ENCODE results near the gene STMP1.
"Not testable (repeated sequence)": the region's sequence is repeated elsewhere in the genome, so short reads cannot be mapped to it uniquely, and the experiment has no call there.

Gene STMP1

DNA sequence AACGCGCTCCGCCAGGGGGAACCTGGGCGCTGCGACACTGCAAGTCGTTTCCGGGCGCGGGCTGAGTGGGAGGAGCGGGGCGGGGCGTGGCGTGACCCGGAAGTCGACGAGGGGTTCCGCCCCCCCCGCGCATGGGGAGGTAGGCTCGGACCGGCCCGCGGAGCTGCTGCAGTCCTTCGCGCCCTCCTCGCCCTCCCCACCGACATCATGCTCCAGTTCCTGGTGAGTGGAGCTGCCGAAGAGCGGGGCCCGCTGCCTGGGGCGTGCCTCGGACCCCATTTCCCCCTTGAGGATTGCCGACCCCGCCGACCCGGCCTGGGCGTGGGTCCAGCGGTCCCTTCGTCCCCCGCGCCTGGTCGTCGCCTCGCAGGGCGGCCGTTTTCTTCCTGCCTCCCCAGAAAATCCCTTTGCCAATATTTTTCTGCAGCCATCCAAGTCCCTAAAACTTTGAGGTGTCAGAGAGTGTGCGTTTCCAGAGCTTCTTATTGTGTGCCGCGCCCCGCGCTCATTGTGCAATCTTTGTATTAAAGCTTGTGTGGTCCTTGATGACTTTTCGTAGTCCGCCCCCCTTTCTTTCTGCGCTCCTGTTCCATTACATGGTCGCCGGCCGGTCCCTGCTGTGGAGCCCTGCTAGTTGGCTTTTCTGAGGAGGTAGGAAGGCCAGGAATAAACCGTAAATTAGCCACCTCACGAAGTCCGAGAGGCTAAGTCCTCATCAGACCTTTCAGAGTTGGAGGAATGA lies at the start of gene STMP1:
Gene STMP1, plus strand, starts transcription at position 142 of the 742 bp plus-strand sequence.
- intact Hi-C loops (cut with DNase I), result loop anchor here (2.0 kb wide), 1 partner anchor 314 kb away; the partner anchor contains the start of gene MTPN
- peak; percentile 82 to 99 (median 96) for DNase-seq

GRCh38 chr7:135616136-135616535 lies 46.2 kb upstream of the STMP1 start:
- no peak for DNase-seq
- intact Hi-C loops (cut with DNase I), result no loop called here

GRCh38 chr7:135617781-135618180 lies 44.5 kb upstream of the STMP1 start:
- intact Hi-C loops (cut with DNase I), result no loop called here
- DNase-seq, result no peak

- intact Hi-C loops (cut with DNase I), result no loop called here
- DNase-seq, result no peak
These were observed 43.8 kb upstream of the STMP1 start for GRCh38 chr7:135618510-135618909.

- intact Hi-C loops (cut with DNase I), result no loop called here
- no peak for DNase-seq
These were observed 41.9 kb upstream of the STMP1 start for GRCh38 chr7:135620447-135620846.

DNA sequence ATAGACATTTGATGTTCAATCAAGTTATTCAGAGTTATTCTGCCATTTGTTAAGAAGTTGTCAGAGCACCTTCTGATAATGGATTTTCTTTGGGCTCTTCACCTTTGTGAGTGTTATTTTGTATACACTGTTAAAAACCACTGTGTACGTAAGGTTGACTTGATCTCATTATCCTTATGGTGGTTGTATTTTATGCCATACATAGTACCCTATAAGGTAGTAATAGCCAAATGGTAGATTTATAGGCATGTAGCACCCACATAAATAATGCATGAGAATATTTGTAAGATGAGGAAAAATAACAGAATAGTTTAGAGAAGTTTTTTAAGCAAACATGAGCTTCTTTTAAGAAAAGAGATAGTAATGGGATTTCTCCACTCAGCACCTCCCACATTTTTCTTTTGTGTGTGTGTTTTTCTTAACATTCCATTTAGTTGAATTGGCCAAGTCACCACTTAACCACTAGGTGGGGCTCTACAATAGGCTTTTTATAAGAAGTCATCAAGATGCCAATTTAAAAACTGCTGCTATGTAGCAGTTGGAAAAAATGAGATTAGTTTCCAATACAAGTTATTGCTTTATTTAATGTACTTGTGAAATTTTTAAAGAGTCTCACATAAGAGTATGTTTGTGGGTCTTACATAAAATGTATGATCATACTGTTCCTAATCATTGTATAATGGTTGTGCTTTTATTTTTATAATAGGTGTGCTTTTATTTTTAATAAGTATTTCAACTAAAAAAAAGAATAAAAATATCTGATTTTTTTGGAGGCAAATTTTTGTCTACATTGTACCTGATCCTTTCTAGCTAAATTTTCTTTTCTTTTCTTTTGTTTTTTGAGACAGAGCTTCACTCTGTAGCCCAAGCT lies 41.1 kb upstream of the STMP1 start:
- DNase-seq, result peak in 22 of 42 donors; percentile 9 to 83 (median 46)
- intact Hi-C loops (cut with DNase I), result no loop called here

- intact Hi-C loops (cut with DNase I), result no loop called here
- no peak for DNase-seq
These were observed 28.0 kb upstream of the STMP1 start for GRCh38 chr7:135634191-135634878.

DNA sequence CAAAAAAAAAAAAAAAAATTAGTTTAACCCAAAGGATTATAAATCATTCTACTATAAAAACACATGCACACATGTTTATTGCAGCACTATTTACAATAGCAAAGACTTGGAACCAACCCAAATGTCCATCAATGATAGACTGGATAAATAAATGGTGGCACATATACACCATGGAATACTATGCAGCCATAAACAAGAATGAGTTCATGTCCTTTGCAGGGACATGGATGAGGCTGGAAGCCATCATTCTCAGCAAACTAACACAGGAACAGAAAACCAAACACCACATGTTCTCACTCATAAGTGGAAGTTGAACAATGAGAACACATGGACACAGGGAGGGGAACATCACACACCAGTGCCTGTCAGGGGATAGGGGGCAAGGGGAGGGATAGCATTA lies 22.6 kb upstream of the STMP1 start:
- DNase-seq, result not testable (repeated sequence)
- intact Hi-C loops (cut with DNase I), result loop anchor here (10.0 kb wide), 1 partner anchor 125 kb away; the partner anchor contains the start of gene CNOT4

GRCh38 chr7:135644154-135644553 lies 18.2 kb upstream of the STMP1 start:
- intact Hi-C loops (cut with DNase I), result loop anchor here (10.0 kb wide), 1 partner anchor 129 kb away; the partner anchor contains the start of gene CNOT4
- DNase-seq, result no peak

DNA sequence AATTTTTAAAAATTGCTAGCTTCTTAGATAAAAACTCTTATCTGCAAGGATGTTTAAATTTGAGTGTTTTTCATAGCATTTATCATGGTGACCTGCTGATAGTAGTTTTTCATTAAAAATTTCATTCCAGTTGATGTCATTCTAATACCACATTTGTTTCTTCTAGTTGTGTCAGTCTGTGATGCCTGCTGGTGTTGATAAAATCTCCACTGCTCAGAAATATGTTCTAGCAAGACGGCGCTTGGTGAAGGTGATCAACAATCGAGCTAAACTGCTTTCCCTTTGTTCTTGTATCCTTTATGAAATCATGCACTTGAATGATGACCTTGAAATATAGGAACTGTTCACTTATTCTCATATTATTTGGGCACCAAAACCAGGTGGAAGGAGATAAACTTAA lies 17.6 kb upstream of the STMP1 start:
- no peak for DNase-seq

GRCh38 chr7:135645296-135645904 lies 16.9 kb upstream of the STMP1 start:
- DNase-seq, result peak in 18 of 42 donors; percentile 15 to 76 (median 36)
- intact Hi-C loops (cut with DNase I), result loop anchor here (5.0 to 10.0 kb wide), 2 partner anchors 131 to 363 kb away; partner anchors contain the start of gene CNOT4

More for the DNA sequence above, 17.6 kb upstream of the STMP1 start:
- intact Hi-C loops (cut with DNase I), result loop anchor here (5.0 to 10.0 kb wide), 2 partner anchors 130 to 362 kb away; partner anchors contain the start of gene CNOT4

DNA sequence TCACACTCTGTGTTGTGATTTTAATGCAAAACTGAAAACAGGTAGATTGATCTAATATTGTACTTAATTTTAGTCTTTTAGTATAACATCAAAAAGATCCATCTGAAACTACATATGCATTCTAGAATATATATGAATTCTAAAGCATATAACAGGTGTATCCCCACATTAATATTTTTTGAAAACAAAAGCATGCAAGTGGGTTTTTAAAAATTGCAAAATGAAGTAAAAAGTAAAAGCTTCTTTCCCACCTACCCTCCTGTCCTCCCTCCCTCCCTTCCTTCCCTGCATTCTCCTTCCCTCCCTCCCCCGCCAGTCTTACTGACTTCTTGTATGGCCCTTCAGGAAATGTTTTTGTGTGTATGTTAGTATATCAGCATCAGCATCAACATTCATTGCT lies 14.6 kb upstream of the STMP1 start:
- no peak for DNase-seq
- intact Hi-C loops (cut with DNase I), result loop anchor here (5.0 to 10.0 kb wide), 2 partner anchors 133 to 365 kb away; partner anchors contain the start of gene CNOT4

DNA sequence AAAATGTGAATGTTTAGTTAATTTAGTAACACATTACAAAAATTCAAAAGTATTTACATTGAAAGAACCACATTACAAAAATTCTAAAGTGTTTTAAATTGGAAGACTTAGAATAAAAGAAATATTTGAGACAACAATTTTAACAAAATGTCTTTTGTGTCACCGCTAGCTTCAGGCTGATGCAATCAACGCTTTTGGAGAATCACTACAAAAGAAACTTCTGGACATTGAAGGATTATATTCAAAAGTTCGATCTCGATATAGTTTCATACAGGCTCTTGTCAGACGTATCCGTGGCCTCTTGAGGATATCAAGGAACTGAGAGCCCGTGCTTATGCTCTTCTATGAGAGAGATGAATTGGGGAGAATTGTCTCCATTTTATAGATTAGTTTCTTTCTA lies 14.1 kb upstream of the STMP1 start:
- DNase-seq, result no peak
- intact Hi-C loops (cut with DNase I), result loop anchor here (5.0 to 10.0 kb wide), 2 partner anchors 133 to 366 kb away; partner anchors contain the start of gene CNOT4

- peak in 40 of 42 donors; percentile 27 to 94 (median 69) for DNase-seq
- intact Hi-C loops (cut with DNase I), result no loop called here
These were observed 11.3 kb upstream of the STMP1 start for GRCh38 chr7:135650831-135651573.

DNA sequence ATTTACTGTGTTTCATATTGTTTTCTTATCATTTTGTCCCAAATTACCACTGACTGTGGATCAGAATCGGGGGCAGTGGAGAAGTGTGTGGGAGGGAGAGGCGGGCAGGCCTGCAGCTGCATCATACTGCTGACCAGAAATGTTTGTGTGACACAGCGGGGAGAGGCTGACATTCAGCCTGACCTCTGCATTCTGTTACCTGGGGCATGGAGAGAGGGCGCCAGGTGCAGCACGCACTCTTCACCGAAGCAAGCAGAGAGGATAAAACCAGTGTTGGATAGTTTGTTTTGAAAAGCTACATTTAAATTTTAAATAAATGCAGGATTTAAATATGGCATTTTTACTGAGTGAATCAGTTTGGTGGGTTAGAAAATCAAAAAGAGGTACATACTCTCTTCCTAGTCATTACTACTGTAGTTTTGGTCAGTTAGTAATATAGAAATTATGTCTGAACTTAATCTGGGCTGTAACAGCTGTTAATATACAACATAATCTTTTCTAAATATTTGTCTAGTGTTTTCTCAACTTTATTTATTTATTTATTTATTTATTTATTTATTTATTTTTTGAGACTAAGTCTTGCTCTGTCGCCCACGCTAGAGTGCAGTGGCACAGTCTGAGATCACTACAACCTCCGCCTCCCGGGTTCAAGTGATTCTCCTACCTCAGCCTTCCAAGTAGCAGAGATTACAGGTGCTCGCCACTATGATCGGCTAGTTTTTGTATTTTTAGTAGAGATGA lies 8.8 kb upstream of the STMP1 start:
- no peak for DNase-seq

DNA sequence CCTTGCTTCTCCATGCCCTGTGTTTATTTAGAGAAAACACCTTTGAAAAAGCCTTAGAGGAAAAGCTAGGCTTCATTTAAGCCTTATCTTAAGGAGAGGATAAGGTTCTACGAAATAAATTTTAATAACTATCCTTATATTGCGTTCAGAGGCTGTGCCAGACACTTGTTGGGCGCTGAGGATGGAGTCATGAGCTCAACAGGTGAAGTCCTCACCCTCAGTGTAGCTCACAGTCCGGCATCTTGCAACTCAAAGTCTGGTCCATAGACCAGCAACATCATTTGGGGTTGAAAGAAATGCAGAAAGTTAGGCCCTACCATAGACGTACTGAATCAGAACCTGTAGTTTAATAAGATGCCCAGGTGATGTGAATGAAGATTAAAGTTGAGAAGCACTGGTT lies 3.8 kb upstream of the STMP1 start:
- no peak for DNase-seq
- intact Hi-C loops (cut with DNase I), result no loop called here

More for the DNA sequence above, 8.8 kb upstream of the STMP1 start:
- intact Hi-C loops (cut with DNase I), result no loop called here

GRCh38 chr7:135659159-135659846 lies 3.0 kb upstream of the STMP1 start:
- no peak for DNase-seq
- intact Hi-C loops (cut with DNase I), result no loop called here

All from head of caudate nucleus (tissue), 42 donors.